Sigmoid colon (tissue), 4 donors: Measurements from ENCODE around the gene HS3ST6.

Experiments
- CTCF ChIP-seq, 4 experiments: fragments of 450-650 bp in 3 of 4; fragments of 200-600 bp in 1 of 4; IDR thresholded peaks; one replicate each; pipeline ENCODE4 v1.5.1; 2016 to 2019; ENCODE audit warnings: antibody characterized with exemption in 4 of 4, mild to moderate bottlenecking in 3 of 4, moderate library complexity in 2 of 4
- EP300 ChIP-seq, 4 donors: sonication (generic); formaldehyde crosslinking; IDR thresholded peaks; one replicate each; pipeline ENCODE4 v1.6.1; 2017; ENCODE audit warnings: antibody characterized with exemption in 4 of 4
- POLR2A ChIP-seq, 2 donors: fragments of 450-650 bp; IDR thresholded peaks; one replicate each; pipeline ENCODE4 v1.6.1; 2016; ENCODE audit warnings: antibody characterized with exemption in 2 of 2, mild to moderate bottlenecking in 2 of 2, moderate library complexity in 2 of 2
- POLR2AphosphoS5 ChIP-seq, 4 donors: sonication (generic); formaldehyde crosslinking; IDR thresholded peaks; one replicate each; pipeline ENCODE4 v1.6.1; 2017; ENCODE audit warnings: antibody characterized with exemption in 4 of 4

GRCh38 chr16:1884155-1884760 lies 34.0 kb downstream of the HS3ST6 start:
- peak in 1 of 4 experiments; percentile 41 for TF ChIP-seq CTCF (IDR thresholded peaks at IDR 0.05)
- no peak for TF ChIP-seq POLR2AphosphoS5 (IDR thresholded peaks at IDR 0.05)
- no peak for TF ChIP-seq POLR2A (IDR thresholded peaks at IDR 0.05)
- no peak for TF ChIP-seq EP300 (IDR thresholded peaks at IDR 0.05)
